GM10266 (cell line): Measurements from ENCODE around the gene ETF1.

Experiments used
- DNase-seq: peaks from one replicate; pipeline ENCODE4 v3.0.0; 2012; ENCODE audit errors: extremely low spot score
- CTCF ChIP-seq: IDR thresholded peaks from 2 replicates; pipeline ENCODE4 v1.5.1; 2012; ENCODE audit warnings: mild to moderate bottlenecking, low read depth; ENCODE audit not compliant: control insufficient read depth, insufficient read depth; ENCODE audit errors: missing control alignments

The ETF1 gene

GRCh38 chr5:138563340-138564118, 20.5 kb upstream of the ETF1 start:
- DNase-seq = no peak
- no peak for TF ChIP-seq CTCF

- no peak for DNase-seq
Observed at GRCh38 chr5:138560971-138561370, 17.9 kb upstream of the ETF1 start.

GRCh38 chr5:138559937-138560336, 16.9 kb upstream of the ETF1 start:
- no peak for DNase-seq
- no peak for TF ChIP-seq CTCF

More at GRCh38 chr5:138560971-138561370, 17.9 kb upstream of the ETF1 start:
- no peak for TF ChIP-seq CTCF

GRCh38 chr5:138557677-138558076, 14.6 kb upstream of the ETF1 start:
- no peak for TF ChIP-seq CTCF
- no peak for DNase-seq

- DNase-seq = no peak
- no peak for TF ChIP-seq CTCF
Observed at GRCh38 chr5:138554143-138554542, 11.1 kb upstream of the ETF1 start.

GRCh38 chr5:138553437-138554095, 10.5 kb upstream of the ETF1 start:
- no peak for DNase-seq
- no peak for TF ChIP-seq CTCF

- no peak for DNase-seq
- no peak for TF ChIP-seq CTCF
Observed at GRCh38 chr5:138552657-138553056, 9.6 kb upstream of the ETF1 start.
